Motor neuron (in vitro differentiated cells): ENCODE measurements around the gene EIF1AY. TPM values are rescaled to one million over a fixed set of nuclear protein-coding genes. Genes with fewer than 3 reads are reported as not detected.
A peak's percentile ranks its signal among the peaks of the same experiment; 100 is the strongest.

Experiments used
- ATAC-seq, 8 experiments: fragments of 200-7000 bp; cut with Tn5 transposase; replicated peaks in 6 of 8; 2 replicates each; pipeline ENCODE4 v1.8.0; 2021; ENCODE audit warnings: mild to moderate bottlenecking in 8 of 8, moderate library complexity in 8 of 8
- H3K27ac ChIP-seq, 2 donors: fragments of 250-450 bp; sonication (Bioruptor Pico); 2 replicates each; pipeline ENCODE4 v1.9.0; 2021; ENCODE audit warnings: antibody characterized with exemption in 2 of 2, mild to moderate bottlenecking in 2 of 2, moderate library complexity in 1 of 2
- H3K4me1 ChIP-seq, 2 donors: fragments of 250-450 bp; sonication (Bioruptor Pico); replicated peaks in 1 of 2; 2 replicates each; pipeline ENCODE4 v1.6.1; 2021; ENCODE audit warnings: antibody characterized with exemption in 2 of 2, mild to moderate bottlenecking in 2 of 2, moderate library complexity in 1 of 2
- H3K4me3 ChIP-seq, 5 donors: fragments of 250-450 bp; sonication (Bioruptor Pico); 2 replicates each; pipeline ENCODE4 v1.9.0; 2021; ENCODE audit warnings: antibody characterized with exemption in 5 of 5, mild to moderate bottlenecking in 5 of 5, moderate library complexity in 4 of 5
- WGBS, 10 experiments: fragments of 450-650 bp; shearing (Covaris generic); methylation state at CpG; one replicate each; pipeline ENCODE4 v1.0.0; 2022; 5-methylcytosine and 5-hydroxymethylcytosine counted together
- in situ Hi-C, 9 experiments: fragments of 400-800 bp; cut with MboI; loops; one replicate each; pipeline ENCODE4 v1.15.0; 2021; ENCODE audit warnings: low sequenced_read_pairs in 9 of 9, low pct_unique_long_range_greater_than_20kb in 2 of 9; ENCODE audit not compliant: unreplicated experiment in 9 of 9
- total RNA-seq, 8 experiments: library from RNA; unstranded; fragments of 300-600 nt; gene quantifications; 2 replicates each; pipeline versions ENCODE4 v1.2.3 to v1.2.4, GENCODE V29; 2022

Gene EIF1AY
- total RNA-seq, 8 experiments from 2014 or later, result 38.1 to 45.8 (median 39.2) TPM; not detected in 2

GRCh38 chrY:20576506-20576905 lies 930 bp downstream of the EIF1AY start:
- ATAC-seq, result no peak
- H3K4me1 ChIP-seq, result no peaks in the 10 kb centered on the region
- peak overlapping the region; percentile 86 to 87 for H3K27ac ChIP-seq
- 0 to 26% (median 12%) methylated on average over 2 to 4 of the region's 5 CpGs; no CpG with 5 or more reads in 7 of the 10 experiments for WGBS, 10 experiments
- in situ Hi-C loops, result no loop called here
- H3K4me3 ChIP-seq, result peak overlapping the region in 3 of 5 donors; percentile 53 to 66 (median 59)

- in situ Hi-C loops, result no loop called here
- no peak overlapping the region for H3K4me3 ChIP-seq
- no peaks in the 10 kb centered on the region for H3K4me1 ChIP-seq
- no peak overlapping the region for H3K27ac ChIP-seq
- ATAC-seq, result no peak
- WGBS, 10 experiments, result 89 to 92% methylated on average over 2 to 3 of the region's 3 CpGs; no CpG with 5 or more reads in 8 of the 10 experiments
Observed at GRCh38 chrY:20578206-20578605, 2.6 kb downstream of the EIF1AY start.

GRCh38 chrY:20581687-20582086 lies 6.1 kb downstream of the EIF1AY start:
- Histone ChIP-seq H3K4me3 (no peak overlapping the region), H3K4me1 (no peaks in the 10 kb centered on the region), H3K27ac (no peak overlapping the region)
- WGBS, 10 experiments, result 67 to 100% (median 100%) methylated on average over 1 to 3 of the region's 3 CpGs; no CpG with 5 or more reads in 5 of the 10 experiments
- ATAC-seq, result no peak
- in situ Hi-C loops, result no loop called here

GRCh38 chrY:20586161-20586560 lies 10.6 kb downstream of the EIF1AY start:
- Histone ChIP-seq H3K4me3 (no peak overlapping the region), H3K27ac (no peak overlapping the region), H3K4me1 (no peaks in the 10 kb centered on the region)
- no peak for ATAC-seq
- in situ Hi-C loops, result no loop called here
- WGBS, 10 experiments, result 86 to 100% (median 100%) methylated on average over 1 to 2 of the region's 4 CpGs; no CpG with 5 or more reads in 5 of the 10 experiments

Other genes with a start within 250 kb of the EIF1AY start
- not detected for gene RPS4Y2, start 180.3 kb downstream of the EIF1AY start, total RNA-seq